COLO829 (cell line): ENCODE results near the gene CBLB.

Experiments used
- DNase-seq: peaks from one replicate; pipeline ENCODE4 v3.0.0; 2012; ENCODE audit warnings: low spot score

CBLB gene

DNA sequence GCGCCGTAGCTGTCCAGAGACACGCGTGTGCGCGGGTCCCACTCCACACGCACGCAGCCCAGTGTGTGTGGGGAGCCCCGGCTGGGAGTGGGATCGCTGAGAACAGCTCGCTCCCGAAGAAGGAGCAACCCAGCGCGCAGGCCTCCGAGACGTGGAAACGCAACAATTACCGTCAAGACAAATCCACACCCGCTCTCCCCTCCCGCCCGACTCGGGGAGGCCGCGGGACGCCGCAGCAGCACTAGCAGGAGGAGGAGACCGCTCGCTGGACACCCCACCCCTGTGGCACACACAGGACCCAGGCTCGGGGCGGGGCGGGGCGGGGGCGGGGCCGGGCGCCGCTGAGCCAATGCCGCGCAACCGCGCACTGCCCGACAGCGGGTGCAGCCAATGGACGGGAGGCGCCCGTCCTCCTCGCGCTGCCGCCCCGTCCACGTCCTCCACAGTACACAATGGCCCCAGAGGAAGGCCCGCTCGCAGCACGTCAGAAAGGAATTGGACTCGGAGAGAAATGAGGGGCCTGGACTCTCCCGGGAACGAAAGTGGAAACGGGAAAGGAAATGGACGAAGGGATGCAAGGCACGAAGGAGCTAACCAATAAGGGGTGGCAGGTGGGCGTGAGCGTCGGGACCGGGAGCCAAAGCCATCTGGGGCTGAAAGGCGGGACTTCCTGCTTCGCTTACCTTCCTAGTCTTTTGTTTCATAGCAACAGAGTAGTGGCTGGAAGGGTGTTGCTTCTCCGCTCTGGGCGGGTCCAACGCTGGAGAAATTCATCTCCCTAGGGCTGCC is at the start of gene CBLB:
Gene CBLB (minus strand): TSS at position 271 of the 789 bp plus-strand sequence. CDS start 1,435 bp downstream, outside the sequence.
- peak; percentile 90 for DNase-seq

DNA sequence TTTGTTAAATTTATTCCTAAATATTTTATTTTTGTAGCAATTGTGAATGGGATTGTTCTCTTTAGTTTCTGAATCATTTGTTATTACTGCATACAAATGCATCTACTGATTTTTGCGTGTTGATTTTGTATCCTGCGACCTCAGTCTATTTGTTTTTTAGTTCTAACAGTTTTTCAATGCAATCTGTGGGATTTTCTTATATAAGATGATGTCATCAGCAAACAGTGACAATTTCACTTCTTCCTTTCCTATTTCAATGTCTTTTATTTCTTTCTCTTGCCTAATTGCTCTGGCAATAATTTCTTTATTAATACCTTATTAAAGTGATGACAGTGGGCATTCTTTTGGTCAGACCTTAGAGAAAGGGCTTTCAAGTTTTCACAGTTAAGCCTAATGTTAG is 48.0 kb upstream of the CBLB start:
- DNase-seq: no peak

DNA sequence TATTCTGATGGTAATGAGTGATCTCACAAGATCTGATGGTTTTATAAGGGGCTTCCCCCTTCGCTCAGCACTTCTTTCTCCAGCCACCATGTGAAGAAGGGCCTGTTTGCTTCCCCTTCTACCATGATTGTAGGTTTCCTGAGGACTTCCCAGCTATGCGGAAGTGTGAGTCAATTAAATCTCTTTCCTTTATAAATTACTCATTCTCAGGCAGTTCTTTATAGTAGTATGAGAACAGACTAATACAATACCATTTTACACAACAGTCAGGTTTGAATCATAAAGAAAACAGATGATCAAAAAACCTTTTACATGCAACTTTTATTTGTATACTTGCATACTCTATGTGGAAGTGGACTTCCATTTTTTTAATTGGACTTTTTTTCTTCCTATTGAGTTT is 46.7 kb upstream of the CBLB start:
- no peak for DNase-seq

DNA sequence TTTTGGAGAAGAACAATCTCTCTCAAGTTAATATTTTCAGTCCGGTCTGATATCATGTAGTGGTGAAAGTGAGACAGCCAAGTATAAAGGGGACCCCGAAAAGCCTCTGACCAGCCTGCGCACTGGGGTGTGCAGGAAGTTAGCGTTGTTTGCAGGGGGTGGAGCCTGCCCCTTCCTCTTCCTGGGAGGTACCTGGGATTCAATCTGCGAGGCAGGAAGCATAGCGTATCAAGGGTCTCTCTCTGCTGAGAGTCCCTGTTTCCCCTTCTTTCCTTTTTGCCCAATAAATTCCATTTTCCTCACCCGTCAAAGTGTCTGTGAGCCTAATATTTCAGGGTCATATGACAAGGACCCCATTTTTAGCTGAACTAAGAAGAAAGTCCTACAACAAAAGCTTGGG is 44.8 kb upstream of the CBLB start:
- DNase-seq: no peak

DNA sequence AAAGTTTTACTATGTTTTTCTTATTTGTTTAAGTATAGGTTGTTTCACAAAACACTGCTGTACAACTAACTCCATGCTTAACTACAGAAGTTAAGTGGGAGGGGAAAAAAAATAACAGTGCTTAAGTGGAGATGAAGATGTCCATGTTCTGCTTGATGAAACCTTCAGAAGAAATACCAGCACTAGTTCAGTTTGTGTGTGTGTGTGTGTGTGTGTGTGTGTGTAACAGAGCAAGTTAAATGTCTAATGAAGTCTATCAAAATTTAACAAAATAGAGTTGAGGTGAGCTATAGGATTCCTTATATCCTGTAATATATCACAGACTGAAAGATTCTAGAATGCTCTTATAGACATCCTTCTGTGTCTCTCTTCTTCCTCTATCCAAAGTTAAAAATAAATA is 44.1 kb upstream of the CBLB start:
- DNase-seq: no peak

DNA sequence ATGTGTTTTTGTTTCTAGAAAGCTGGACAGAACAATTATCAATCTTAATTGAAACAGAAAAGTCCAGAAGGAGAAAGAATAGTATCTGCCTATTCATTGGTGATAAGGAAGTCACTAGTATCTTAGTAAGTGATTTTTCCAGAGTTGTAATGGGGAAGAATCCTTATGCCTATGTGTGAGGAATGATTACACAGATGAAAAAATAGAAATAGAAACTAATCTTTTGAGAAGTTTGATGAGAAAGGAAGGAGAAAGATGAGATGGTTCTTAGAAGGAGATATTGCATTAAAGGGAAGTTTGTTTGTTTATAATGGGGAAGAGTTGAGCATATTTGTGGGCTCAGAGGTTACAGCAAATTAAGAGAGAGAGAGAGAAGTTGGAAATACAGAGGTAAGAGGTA is 42.7 kb upstream of the CBLB start:
- DNase-seq: no peak

DNA sequence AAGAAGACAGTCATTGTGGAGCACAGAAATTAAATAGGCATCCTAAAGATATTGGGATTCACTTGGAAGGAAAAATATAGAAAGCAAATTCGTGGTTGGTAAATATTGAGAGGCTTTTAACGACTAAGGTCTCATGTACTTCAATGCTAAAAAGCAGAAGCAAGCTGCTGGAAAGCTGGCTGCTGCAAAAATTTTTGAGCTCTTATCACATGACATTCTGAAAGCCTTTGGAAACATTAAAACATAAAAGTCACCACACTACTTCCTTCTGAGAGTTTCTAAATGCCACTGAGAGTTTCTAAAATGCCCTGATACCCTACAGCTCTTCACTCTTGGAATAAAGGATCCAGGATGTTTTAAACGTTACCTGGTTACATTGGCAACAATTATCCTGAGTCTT is 39.0 kb upstream of the CBLB start:
- no peak for DNase-seq

DNA sequence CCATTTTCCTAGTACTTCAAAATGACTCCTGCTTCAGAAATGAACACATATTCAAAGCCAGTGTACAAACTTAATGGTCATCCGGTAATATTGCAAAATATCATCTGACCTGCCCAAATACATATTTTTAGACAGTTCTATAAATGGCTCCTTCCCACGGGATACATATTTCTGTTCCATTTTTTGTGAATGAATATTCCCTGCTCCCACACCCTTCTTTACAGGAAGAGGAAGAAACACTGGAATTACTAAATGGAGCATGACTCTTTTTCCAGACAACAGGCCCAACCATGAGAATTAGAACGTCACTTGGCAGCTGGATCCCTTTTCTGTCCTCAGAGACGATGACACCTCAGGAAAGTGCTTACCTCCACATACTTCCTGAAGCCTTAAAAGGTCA is 38.0 kb upstream of the CBLB start:
- DNase-seq: no peak

DNA sequence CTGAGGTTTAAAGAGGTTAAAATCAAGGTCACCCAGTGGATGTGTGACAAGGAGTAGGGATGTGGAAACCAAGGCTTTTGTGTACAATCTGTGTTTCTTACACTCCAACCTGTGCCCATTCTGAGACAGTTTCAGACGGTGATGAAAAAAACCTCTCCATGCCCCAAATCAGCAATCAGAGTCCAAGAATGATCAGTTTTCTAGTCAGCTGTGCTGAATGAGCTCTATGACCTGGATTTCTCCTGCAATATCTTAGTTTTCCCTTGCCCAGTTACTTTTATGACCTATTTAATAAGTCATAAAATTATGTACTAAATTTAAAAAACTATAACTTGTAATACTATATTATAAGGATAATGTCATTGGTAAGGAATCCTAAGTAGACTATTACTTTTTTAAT is 37.5 kb upstream of the CBLB start:
- no peak for DNase-seq

DNA sequence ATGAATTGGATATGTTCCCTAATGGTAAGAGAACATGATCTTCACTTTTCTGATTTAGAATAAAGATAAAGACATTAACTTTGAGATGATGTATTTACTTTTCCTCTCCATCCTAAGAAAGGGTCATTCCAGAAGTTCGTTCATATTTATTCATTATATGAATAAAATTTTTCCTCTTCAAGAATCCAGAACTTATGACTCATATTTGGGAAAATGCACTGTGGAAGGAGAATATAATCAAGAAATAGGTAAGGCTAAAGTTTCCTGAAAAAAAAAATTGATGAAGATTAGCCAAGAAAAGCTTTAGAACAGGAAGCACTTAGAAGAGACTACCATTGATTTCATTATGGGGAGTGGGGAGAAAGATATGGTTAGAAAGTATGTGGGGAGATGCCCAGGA is 36.5 kb upstream of the CBLB start:
- no peak for DNase-seq

DNA sequence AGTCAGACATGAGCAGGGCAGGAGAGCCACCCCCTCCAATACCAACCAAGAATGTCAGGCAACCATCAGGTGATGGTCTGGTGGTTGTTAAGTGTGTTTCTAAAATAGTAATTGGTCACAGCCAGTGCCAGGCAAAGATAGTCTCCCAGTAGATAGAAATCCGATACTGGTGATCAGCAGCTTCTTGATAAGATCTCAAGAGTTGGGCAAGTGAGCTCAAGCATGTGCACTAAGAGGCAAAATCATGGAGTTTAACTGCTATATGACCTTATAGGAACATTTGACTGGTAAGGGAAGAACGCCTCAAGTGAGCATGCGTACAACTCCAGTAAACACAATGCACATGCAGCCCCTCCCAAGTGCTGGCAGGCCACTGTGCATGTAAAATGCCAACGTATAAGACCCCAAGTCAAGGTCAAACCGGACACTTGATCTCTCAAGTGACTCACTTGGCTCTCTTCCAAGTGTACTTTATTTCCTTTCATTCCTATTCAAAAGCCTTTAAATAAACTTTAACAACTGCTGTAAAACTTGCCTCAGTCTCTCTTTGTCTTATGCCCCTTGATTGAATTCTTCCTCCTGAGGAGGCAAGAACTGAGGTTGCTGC is 36.0 kb upstream of the CBLB start:
- DNase-seq: no peak

DNA sequence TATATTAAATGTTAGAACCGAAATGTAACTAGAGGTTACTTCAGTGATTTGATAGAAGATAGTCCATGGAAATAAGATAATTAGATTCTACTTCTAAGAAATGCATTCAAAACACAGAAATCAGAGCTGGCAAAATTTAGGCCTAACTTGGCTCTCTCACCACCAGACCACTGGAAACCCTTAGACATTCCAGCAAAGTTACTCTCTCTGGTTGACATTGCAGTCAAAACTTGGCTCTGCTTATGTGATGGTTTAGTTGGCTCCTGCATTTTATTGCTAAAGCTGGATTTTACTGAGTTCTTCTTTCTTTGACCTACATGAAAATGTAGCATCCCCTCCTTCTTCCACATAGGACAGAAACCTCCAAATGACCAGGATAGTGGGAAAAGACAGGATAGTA is 35.4 kb upstream of the CBLB start:
- no peak for DNase-seq

DNA sequence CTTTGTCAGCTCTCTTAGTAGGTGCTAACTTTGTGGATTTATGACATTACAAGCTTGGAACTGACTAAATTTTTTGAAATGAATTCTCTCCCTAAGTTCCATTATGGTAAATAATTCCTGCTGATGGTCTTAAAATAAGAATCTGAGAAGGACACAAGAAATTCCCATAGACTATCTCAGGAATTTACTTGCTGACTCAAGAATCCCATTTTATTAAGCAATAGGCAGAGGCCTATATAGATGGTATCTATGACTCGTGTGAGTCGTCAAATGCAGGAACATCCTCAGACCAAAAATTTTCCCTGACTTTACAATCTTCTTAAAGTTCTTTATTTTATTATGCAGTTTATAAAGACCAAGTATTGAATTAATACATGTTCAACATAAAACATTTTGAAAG is 30.7 kb upstream of the CBLB start:
- DNase-seq: no peak

DNA sequence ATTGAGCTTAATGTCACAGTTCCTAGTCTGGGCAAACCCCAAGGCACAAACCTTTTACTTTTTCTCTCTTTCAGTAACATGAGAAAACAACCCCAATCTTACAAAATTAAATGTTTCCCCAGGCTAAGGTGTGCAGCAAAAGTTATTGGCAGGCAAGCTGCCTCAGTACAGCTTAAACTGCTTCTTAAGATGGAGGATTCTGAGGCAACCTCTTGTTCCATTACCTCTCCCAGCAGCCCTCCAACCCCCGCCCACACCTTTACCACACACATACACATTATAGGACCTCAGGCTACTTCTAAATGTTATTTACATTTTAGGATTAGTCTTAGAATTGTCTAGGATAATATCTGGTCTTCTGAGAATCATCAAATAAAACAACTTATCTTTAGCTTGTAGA is 22.3 kb upstream of the CBLB start:
- DNase-seq: no peak

DNA sequence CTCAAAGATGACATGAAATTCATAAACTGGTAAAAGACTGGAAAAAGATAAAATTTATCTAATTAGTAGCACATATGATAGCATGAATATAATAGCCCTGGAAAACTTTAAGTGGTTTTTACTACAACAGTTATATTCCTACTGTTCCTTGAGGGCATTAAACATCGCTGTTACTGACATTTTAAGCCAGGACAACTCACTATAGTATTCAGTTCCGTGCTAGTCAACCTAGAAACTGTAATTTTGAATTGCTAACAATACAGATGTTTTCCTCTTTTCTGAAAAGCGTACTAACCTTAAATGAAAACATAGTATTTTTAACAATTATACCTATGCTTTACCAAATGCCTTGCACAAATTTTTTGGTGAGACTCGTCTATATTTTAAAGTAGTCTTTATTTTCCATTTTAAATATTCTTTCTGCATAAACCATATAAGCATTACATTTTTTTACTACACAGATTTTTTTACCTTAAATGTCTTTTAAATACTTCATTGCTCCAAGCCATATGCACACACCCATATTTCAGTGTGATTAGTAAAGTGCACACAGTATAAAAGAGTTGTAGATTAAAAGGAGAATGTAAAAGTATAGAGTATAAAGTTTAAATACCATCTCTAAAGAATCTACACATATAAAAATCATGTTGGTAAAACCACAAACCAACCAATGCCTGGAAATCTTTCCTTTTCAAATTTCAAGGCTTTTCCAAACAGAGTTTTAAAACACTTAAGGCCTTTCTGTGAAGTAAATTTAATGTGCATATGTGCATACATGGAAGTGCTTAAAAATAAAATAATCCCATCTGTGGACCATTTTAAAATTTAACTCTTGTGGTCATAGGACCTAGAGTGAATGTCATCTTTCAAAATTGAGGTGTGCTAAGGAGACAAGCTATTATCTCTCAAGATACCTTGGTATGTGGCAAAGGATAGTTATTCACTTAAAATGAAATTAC is 20.1 kb upstream of the CBLB start:
- DNase-seq: no peak

DNA sequence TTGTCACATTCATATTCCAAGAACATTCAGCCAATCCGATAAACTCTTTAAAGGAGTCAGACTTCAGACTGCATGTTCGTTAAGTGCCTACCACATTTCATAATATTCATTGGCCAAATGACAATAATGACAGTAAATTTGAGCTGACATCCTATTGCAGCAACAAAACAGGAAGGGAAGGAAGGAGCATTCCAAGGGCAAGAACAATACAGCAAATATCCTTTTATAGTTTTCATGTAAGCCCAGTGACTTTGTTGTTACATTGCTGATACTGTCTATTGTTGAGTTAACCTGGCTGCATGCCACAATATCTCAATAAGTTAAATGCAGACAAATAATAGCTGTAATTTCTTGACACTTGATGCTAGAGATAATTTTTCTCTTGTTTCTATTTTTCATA is 16.4 kb upstream of the CBLB start:
- no peak for DNase-seq

DNA sequence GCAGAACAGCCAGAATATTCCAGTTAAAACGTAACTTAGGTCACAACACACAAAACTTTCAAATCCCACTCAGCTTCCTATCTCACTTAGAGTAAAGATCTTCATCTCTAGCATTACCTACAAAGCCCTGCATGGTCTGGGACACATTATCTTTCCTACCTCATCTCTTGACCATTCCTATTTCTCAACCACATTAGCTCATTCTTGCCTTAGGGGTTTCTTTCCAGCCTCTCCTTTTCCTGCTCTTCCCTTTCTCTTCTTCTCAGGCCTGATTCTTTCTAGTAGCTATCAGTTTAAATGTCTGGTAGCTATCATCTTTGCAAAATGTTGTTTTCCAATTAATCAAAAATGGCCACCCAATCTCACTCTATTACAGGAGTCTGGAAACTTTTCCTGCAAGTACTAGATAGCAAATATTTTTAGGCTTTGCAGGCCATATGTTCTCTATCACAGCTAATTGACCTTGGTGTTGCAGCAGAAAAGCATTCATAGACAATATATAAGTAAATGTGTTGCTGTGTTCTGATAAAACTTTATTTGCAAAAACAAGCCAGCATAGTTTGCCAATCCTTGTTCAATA is 15.1 kb upstream of the CBLB start:
- no peak for DNase-seq

DNA sequence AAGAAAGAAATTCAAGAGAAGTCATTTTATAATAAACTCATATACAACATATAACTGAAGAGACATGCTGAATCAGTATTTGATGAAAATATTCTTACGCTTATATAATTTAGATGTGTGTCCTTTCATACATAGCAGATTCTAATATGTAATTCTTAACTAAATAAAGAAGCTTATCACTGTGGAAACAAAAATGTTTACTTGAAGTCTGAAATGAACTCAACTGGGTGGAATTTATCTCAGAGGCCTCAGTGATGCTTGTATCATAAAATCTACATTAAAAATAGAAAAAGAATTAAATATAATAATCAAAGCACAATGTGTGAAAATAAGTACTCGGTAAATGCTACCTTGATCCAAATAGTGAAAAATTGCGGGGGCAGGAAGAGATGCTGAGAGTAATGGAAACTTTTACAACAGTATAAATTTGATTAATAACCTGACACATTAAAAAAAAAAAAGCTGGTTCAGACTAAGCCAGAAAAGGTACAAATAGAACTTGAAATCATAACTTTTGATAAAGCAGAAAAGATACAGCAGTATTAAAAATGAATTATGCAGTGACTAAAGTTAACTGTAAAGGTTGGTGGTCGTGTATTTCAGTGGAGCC is 12.0 kb upstream of the CBLB start:
- no peak for DNase-seq

DNA sequence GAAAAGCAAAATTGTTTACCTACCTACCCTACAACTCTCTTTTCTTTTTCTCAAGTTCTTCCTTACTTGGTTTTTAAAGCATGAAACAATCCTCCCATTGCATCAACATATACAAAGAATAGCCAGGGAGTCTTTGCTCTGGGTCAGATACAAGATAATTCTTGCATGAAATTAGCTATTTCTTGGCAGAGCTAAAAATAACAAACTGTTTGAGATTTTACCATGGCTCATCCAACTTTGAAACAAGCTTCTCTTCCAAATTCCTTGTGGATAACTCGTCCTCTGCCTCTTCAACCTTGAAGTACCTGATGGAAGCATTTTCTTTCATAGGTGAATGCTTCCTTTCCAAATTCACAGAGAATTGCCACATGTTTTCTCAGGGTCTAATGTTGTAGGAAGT is 9.2 kb upstream of the CBLB start:
- no peak for DNase-seq

DNA sequence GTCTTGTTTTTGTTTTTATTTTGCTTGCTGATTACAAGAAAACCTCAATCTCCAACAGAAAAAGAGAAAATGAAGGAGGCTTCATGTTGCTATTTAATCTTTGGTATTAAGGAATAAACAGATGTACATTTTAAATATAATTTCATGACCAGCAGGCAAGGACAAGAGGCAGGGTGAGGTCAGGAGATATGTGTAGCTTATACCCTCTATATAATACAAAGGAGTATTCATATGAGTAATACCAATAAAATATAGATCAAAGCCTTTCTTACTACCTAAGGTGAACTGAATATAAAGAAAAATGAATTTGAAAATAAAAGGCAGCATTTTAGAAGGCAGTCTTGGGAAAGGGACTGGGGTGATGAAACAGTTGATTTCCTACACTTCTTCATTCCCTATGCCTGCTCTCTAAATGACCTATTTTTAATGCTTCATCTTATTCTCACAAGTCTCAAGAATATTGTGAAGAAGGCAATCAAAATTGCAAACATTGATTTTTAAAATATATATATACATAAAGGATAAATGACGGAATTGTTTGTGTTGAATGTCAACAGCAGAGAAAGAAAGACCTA is 8.6 kb upstream of the CBLB start:
- no peak for DNase-seq

DNA sequence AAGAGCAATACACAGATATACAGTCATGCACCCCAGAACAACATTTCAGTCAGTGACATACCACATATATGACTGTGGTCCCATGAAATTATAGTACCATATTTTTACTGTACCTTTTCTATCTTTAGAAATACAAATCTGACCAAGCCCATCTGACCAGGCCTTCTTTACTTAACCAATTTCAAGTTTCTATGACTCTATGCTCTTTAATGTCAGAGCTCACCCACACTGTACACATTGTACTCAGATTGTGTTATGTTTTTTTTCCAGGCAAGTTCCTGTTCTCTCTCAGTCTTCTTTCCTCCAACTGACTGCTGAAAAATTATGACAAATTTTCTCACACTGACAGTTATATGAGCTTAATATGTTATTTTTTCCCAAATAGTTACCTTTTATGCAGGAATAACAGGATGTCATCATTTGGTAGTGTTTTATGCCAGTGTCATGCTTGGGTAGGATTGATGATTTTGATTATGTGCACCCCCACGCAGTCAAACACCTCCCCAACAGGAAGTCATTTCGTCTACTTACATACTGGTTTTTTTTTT is 8.0 kb upstream of the CBLB start:
- DNase-seq: no peak
